Left colon (tissue), 2 donors: ENCODE data around the gene DRG2. TPM values are rescaled to one million over a fixed set of nuclear protein-coding genes. Genes with fewer than 3 reads are reported as not detected.

Experiments used
- ATAC-seq: fragments of 200-7000 bp; cut with Tn5 transposase; one replicate; pipeline ENCODE4 v1.9.1; 2020; ENCODE audit warnings: mild to moderate bottlenecking, moderate library complexity
- DNase-seq, 2 donors: peaks; one replicate each; pipeline ENCODE4 v3.0.0-alpha.2; 2020
- intact Hi-C, 2 donors: fragments of 100-400 bp; cut with DNase I in 1 of 2; cut with micrococcal nuclease in 1 of 2; formaldehyde crosslinking; loops; one replicate each; pipeline versions ENCODE4 v1.11.2 to v1.14.0; 2022; cut with DNase I, micrococcal nuclease
- total RNA-seq, 2 donors: library from RNA; stranded (reverse); fragmentation: NEBNext Ultra II Directional; extraction: Animal tissue kit (Norgen Biotek cat#: 25700); gene quantifications; one replicate each; pipeline ENCODE4 v1.2.1, GENCODE V29; 2021
- donor health status: DM: no; HTN: no; CAD: no.
- donor health status: DM: yes; HTN: yes; CAD: no.

Gene DRG2
- total RNA-seq, 2 donors from 2014 or later, result 25.4 to 29.3 TPM

- DNase-seq (no peak), ATAC-seq (no peak)
- intact Hi-C loops, result no loop called here
Observed at GRCh38 chr17:18156976-18157280, 69.2 kb downstream of the DRG2 start.

Other genes with a start within 250 kb of the DRG2 start
- 10 to 100 TPM; 55.5 to 72.9 TPM for gene TOM1L2, start 115.5 kb upstream of the DRG2 start, total RNA-seq
- gene DRC3, start 115.1 kb upstream of the DRG2 start, total RNA-seq, result 1 to 10 TPM in 1 of 2 donors, under 1 TPM in 1; 0.61 to 1.3 TPM
- 10 to 100 TPM; 29.0 to 32.0 TPM for gene ATPAF2, start 48.8 kb upstream of the DRG2 start, total RNA-seq
- gene GID4, start 48.5 kb upstream of the DRG2 start, total RNA-seq, result 1 to 10 TPM; 4.7 to 7.0 TPM
- gene MYO15A, start 20.8 kb downstream of the DRG2 start, total RNA-seq, result 1 to 10 TPM in 1 of 2 donors, under 1 TPM in 1; 0.75 to 2.4 TPM
- 10 to 100 TPM; 83.7 to 89.8 TPM for gene ALKBH5, start 95.9 kb downstream of the DRG2 start, total RNA-seq
- 1 to 10 TPM; 7.5 to 8.6 TPM for gene LLGL1, start 137.7 kb downstream of the DRG2 start, total RNA-seq
- gene FLII, start 170.8 kb downstream of the DRG2 start, total RNA-seq, result 100 to 1,000 TPM; 276 to 285 TPM
- 10 to 100 TPM; 13.8 to 18.3 TPM for gene MIEF2, start 172.7 kb downstream of the DRG2 start, total RNA-seq
- gene TOP3A, start 227.0 kb downstream of the DRG2 start, total RNA-seq, result 10 to 100 TPM; 22.0 to 23.3 TPM
- 10 to 100 TPM; 18.9 to 21.1 TPM for gene SMCR8, start 227.3 kb downstream of the DRG2 start, total RNA-seq